GM21737 (cell line): ENCODE results near the gene NACAD.

ENCODE experiments used
- ATAC-seq: cut with Tn5 transposase; IDR thresholded peaks from one replicate; pipeline ENCODE4 v1.9.1; 2021; ENCODE audit warnings: mild to moderate bottlenecking, moderate library complexity; ENCODE audit not compliant: unreplicated experiment

Gene NACAD

DNA sequence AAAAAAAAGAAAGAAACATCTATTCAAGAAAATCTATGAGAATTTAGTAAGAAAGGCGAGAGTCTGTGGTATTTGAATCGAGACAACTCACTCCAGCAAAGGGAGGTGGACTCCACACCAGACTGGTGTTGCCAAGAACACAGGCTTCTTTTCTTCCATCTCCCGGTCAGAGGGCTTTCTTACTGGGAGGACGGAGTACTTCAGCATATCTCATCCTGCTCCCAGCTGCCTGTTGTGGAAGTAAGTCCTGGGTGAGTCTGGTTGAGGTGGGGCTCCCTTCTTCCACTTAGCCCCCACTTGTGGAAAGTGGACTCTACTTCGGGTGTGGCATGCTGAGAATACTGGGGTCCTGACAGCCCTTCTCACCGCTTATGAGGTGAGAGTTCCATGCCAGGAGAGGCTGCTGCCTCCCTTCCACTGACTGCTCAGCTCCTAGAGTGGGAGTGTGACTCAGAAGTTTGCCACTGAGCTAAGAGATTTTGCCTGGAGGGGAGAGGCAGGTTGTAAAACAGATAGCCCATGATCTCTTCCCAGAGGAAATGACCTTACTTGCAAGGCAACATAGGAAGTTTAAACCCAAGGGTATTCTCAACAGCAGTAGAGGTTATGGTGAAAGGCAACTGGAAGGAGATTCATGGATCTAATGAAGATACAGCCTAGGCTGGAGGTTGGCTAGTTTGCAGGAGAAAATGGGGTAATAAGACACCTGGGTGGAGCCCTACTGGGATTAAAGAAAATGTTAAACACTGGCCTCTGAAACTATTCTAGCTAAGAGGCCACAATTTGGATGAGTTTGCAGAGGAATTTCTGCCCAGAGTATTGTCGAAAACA is 3.5 kb upstream of the NACAD start:
- ATAC-seq: no peak

DNA sequence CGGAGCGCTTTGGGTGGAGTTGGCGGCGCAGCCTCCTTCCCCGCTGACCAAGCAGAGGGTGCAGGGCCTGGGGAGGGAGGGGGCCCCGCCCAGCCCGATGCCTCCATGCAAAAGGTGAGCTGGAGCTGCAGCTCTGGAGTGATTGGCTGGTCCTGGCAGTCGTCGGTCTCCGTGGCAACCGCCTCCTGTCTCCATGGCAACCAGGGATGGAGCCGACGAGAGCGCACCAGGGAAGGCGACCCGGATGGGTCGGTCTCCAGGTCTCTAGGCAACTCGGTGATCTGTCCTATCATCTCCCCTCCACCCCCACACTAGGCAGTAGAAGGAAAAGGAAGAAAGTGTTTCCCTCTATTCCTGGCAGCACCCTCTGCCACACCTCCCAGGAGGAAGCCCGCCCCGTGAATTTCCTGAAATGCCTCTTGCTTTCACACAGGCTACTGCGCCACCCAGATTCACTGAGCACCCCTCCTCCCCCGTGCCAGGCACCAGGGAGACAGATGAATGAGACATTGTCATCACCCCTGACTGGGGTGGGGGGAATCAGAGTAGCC is 647 bp upstream of the NACAD start:
- no peak for ATAC-seq

DNA sequence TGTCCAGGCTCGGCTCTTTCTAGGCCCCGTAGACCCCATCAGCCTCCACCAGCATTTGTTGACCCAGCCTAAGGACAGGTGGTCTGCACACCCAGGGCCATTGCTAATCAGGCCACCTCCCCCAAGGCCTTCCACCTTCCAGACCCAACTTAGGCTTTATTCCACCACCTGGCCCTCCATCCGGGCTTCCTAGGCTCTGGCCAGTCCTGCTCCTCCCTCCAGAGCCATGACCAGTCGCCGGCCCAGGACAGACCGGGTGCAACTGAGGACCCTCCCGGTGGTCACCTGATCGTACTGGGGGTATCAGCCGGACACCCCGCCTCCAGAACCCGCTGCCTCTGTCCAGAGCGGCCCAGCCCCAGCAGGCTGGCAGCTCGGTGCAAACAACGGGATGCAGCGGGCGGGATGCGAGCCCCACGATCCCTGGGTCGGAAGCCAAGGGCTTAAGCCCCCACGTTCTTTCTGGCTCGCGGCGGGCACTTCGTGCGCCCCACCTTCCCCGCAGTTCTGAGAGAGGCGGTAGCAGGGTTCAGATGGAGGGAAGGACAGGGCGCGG is 545 bp downstream of the NACAD start:
- ATAC-seq: no peak

DNA sequence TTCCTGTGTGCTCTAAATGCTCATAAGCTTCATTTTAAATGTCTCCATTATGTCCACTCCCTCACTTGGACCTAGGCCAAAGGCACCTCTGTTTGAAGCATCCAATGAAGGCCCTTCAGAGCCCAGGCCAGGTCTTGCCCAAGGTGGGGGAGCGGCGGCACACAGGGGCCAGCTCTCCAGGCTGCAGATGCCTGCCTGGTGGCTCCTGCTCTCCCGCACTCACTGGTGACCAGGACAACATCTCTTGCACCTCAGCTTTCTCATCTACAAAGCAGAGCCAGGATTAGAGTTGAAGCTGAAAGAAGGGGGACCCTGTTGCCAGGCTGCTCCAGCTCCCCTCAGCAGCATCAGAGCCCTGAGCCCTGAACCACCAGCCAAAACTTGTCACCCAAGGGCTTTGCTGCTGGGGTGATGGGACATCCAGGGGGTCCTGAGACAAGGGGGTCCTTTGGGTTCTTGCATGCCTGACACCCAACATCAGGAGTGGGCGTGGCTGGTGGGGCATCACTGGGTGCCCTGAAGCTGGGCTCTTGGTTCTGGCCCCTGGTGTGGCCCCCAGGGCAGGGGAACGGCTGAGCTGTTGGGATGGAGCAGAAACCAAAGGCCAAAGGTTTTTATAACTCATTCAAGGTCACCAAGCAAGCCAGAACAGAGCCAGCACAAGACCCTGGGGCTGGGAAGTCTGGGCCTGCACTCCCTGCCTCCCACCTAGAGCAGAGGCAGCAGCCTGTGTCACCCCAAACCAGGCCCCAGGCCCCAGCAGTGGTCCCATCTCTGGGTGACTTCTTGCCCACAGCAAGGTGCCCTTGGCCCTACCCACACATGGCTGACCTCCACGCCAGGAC is 1.2 kb downstream of the NACAD start:
- no peak for ATAC-seq

GRCh38 chr7:45086331-45087065 is 2.3 kb downstream of the NACAD start:
- no peak for ATAC-seq

DNA sequence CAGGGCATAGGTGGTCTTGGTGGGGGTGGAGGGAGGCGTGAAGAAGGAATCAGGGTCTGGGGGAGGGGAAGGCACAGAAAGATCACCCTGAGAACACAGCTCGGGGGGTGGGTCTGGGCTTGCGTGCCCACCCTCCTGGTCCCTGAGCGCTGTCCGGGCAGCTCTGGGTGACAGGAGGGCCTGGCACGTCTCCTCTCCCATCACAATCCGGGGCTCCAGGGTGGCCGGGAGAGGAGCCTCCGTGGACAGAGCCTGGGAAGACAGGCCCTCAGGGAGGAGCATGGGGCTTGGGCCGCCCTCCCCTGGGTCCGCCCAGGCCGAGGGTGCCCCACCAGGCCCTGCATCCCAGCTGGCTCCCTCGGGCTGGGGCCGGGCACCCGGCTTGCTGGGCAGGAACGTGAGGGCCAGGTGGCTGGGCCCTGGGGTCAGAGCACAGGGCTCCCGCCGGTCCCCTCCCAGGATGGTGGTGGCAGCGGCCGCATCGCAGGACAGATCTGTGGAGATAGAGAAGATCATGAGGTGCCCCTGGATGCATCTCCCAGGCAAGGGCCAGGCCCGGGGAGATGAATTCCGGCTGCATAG is 3.1 kb downstream of the NACAD start:
- no peak for ATAC-seq

DNA sequence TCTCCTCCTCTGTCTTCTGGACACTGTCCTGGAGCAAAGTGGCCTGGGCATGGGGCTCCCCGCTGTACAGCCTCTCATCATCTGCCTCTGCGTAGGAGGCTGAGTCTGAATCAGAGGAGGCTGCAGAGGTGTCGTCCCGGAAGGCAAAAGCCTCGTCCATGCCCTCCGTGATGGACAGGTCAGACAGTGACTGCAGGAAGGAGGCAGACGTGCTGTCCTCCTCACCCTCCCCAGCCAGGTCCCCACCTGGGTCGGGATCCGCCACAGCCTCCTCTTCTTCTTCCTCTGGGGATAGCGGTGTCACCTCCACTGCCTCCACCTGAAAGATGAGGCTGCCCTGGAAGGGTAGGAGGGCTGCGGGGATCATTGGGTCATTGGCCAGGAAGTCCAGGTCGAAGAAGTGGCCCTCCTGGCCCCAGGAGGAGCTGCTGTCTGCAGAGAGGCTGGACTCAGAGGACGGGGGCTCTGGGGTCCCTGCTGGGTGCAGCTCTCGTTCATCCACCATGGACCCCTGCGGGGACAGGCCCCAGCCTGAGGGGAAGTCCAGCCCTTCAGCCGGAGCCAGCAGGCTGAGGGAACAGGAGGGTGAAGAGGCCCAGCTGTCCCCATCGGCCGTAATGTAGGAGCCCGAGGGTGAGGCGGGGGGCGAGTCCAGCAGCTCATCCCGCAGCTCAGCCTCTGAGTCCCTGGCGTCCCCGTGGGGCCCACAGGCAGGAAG is 3.7 kb downstream of the NACAD start:
- no peak for ATAC-seq

DNA sequence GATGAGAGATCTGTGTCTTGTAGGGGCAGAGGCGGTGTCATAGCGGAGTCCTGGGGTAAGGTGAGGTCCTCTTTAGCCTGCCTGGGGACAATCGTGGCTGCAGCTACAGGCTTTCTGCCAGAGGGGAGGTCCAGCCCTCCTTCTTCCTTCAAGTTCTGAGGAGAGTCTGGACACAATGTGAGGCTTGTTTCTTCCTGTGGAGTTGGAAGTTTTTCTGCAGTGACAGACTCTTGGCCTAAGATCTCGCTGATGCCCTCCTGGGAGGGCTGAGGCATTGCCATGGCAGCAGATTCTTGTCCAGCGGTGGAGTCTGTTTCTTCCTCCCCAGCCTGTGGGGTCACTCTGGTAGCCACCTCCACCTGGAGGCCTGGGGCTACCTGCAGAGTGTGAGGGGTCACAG is 4.4 kb downstream of the NACAD start:
- ATAC-seq: no peak

DNA sequence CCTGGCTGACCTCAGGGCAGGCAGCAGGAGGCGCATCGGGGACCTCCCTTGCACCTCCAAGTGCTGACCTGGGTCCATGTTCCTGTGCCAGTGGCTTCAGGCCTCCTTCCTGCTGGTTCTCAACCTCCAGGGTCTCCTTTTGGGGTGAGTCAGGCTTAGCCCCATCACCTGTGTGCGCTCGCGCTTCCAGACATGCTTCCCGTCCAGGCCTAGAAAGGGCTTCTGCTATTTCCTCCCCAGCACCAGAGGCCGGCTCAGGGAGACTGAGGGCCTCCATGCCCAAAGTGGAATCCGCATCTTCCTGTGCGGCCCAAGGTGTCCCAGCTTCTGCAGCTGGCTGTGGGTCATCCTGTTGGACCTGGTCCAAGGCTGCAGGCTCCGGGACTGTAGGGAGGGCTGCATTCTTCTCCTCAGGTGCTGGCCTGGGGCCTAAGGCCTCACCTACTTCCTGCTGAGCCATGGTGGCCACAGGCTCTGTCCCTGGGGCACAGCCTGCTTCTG is 5.9 kb downstream of the NACAD start:
- no peak for ATAC-seq

GRCh38 chr7:45082031-45082830 is 6.5 kb downstream of the NACAD start:
- no peak for ATAC-seq

DNA sequence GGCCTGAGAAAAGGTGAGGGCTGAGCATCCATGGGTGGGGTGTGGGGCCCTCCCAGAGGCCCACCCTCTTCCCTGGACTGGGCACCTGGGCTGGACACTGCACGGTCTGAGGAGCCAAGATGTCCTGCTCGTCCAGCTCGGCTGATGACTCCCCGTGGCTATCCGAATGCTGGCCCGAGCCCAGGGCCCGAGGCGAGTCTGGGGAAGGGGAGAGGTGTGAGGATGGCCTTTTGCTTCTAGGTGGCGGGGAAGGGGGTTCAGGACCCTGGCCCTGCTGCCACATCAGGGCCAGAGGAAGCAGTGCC is 7.1 kb downstream of the NACAD start:
- ATAC-seq: no peak

DNA sequence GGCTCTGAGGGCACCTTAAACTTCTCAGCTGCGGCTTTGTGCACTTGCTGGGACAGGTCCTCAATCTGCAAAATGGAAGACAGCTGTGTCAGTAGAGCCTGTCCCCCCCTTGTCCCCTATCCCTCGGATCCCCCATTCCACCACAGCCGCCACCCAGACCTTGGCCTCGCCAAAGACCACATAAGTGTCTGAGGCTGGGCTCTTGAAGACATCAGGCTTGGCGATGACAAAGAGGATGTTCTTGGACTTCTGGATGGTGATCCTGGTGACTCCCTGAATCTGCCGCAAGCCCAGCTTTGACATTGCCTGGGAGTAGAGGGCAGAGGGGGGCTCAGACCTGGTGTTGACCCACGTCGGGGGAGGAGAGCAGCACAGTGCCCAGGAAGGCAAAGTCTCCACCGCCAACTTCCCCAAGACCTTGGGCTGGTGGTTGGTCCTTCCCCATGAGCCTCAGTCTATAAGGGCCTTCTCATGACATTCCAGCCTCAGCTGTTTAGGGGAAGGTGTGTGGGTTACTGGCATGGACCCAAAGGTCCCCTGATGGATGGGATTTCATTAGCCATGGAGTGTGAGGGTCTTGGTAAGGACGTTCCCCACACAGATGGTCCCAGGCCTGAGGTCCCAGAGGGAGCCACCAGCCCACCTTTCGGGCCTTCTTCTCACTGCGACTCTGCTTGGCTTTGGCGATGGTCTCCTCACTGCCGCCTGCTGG is 7.7 kb downstream of the NACAD start:
- no peak for ATAC-seq

- no peak for ATAC-seq
Observed at GRCh38 chr7:45080265-45080957, 8.4 kb downstream of the NACAD start.

- no peak for ATAC-seq
Observed at GRCh38 chr7:45078125-45078681, 10.6 kb downstream of the NACAD start.

DNA sequence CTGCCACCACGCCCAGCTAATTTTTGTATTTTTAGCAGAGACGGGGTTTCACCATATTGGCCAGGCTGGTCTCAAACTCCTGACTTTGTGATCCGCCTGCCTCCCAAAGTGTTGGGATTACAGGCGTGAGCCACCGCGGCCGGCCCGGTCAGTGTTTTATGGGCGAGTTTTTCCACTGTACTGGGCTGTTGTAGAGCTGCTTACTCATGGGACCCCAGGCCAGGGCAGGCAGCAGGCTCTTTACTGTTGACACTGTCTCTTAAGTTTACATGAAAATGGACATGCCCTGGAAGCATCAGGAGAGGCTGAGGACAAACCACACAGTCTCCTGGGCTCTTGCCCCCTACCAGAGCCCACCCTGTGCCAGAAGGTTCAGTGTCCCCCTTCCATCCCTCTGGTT is 11.2 kb downstream of the NACAD start:
- no peak for ATAC-seq

DNA sequence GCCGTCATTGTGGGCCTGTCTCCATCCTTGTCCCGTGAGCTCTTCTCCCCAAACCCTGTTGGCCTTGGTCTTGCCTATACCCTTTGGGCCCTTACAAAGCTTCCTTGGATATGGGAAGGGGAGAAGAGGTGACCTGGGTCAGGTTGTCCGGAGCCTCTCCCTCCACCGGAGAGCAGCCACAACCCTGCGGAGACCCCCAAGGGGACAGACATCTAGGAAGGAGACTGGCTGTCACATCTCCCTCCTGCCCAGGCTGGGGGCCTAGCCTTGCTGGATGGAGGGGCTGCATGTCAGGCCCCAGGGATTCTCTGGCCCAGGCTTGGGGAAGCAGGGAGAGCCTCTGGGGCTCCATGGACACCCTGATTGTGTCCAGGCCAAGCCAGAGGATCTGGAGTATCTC is 11.8 kb downstream of the NACAD start:
- ATAC-seq: no peak
